ENCODE results near the gene MESP1. TPM values are rescaled to one million over a fixed set of nuclear protein-coding genes. Genes with fewer than 3 reads are reported as not detected.

MESP1 gene
- total RNA-seq, 1 donor from 2014 or later: 1.1 TPM

DNA sequence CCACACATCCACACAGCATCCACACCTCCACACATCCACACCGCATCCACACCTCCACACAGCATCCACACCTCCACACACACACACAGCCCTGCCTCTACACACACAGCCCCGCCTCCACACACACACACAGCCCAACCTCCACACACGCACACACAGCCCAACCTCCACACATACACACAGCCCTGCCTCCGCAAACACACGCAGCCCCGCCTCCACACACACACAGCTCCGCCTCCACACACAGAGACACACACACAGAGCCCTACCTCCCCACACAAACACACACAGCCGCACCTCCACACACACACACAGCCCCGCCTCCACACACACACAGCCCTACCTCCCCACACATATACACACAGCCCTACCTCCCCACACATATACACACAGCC lies 4.7 kb downstream of the MESP1 start:
- H3K9me3 Mint-ChIP-seq (ENCODE audit: unreplicated experiment): no peaks in the 10 kb centered on the region
- no peak for DNase-seq
- no peak overlapping the region for H3K27ac Mint-ChIP-seq (ENCODE audit: unreplicated experiment)
- H3K4me1 Mint-ChIP-seq (ENCODE audit: low read depth, unreplicated experiment): no peaks in the 10 kb centered on the region
- TF ChIP-seq, protein P1, sequence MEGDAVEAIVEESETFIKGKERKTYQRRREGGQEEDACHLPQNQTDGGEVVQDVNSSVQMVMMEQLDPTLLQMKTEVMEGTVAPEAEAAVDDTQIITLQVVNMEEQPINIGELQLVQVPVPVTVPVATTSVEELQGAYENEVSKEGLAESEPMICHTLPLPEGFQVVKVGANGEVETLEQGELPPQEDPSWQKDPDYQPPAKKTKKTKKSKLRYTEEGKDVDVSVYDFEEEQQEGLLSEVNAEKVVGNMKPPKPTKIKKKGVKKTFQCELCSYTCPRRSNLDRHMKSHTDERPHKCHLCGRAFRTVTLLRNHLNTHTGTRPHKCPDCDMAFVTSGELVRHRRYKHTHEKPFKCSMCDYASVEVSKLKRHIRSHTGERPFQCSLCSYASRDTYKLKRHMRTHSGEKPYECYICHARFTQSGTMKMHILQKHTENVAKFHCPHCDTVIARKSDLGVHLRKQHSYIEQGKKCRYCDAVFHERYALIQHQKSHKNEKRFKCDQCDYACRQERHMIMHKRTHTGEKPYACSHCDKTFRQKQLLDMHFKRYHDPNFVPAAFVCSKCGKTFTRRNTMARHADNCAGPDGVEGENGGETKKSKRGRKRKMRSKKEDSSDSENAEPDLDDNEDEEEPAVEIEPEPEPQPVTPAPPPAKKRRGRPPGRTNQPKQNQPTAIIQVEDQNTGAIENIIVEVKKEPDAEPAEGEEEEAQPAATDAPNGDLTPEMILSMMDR (IDR thresholded peaks at IDR 0.05; ENCODE audit: partially characterized antibody, unreplicated experiment): no peak
- H3K36me3 Mint-ChIP-seq (ENCODE audit: unreplicated experiment): no peaks in the 10 kb centered on the region
- H3K4me3 Mint-ChIP-seq (ENCODE audit: unreplicated experiment): no peak overlapping the region
- H3K27me3 Mint-ChIP-seq (ENCODE audit: unreplicated experiment): peaks cover 8% of the 10 kb centered on the region

DNA sequence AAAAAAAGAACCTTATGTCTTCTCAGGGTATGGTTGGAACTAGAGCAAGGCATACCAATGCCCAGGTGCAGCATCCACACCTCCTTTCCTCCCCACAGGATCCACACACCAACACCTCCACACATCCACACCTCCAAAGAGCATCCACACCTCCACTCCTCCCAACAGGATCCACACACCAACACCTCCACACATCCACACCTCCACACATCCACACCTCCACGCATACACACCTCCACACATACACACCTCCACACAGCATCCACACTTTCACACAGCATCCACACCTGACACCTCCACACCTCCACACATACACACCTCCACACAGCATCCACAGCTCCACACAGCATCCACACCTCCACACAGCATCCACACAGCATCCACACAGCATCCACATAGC lies 5.3 kb downstream of the MESP1 start:
- H3K9me3 Mint-ChIP-seq (ENCODE audit: unreplicated experiment): no peaks in the 10 kb centered on the region
- H3K4me1 Mint-ChIP-seq (ENCODE audit: low read depth, unreplicated experiment): no peaks in the 10 kb centered on the region
- H3K36me3 Mint-ChIP-seq (ENCODE audit: unreplicated experiment): no peaks in the 10 kb centered on the region
- H3K27me3 Mint-ChIP-seq (ENCODE audit: unreplicated experiment): peaks cover 8% of the 10 kb centered on the region
- TF ChIP-seq, protein P1 (IDR thresholded peaks at IDR 0.05; ENCODE audit: partially characterized antibody, unreplicated experiment): no peak
- no peak for DNase-seq
- H3K27ac Mint-ChIP-seq (ENCODE audit: unreplicated experiment): no peak overlapping the region
- H3K4me3 Mint-ChIP-seq (ENCODE audit: unreplicated experiment): no peak overlapping the region

GRCh38 chr15:89745131-89745530 lies 5.9 kb downstream of the MESP1 start:
- H3K27me3 Mint-ChIP-seq (ENCODE audit: unreplicated experiment): peaks cover 8% of the 10 kb centered on the region
- no peak for DNase-seq
- H3K27ac Mint-ChIP-seq (ENCODE audit: unreplicated experiment): no peak overlapping the region
- H3K36me3 Mint-ChIP-seq (ENCODE audit: unreplicated experiment): no peaks in the 10 kb centered on the region
- no peak overlapping the region for H3K4me3 Mint-ChIP-seq (ENCODE audit: unreplicated experiment)
- H3K9me3 Mint-ChIP-seq (ENCODE audit: unreplicated experiment): no peaks in the 10 kb centered on the region
- no peaks in the 10 kb centered on the region for H3K4me1 Mint-ChIP-seq (ENCODE audit: low read depth, unreplicated experiment)
- TF ChIP-seq, protein P1 (IDR thresholded peaks at IDR 0.05; ENCODE audit: partially characterized antibody, unreplicated experiment): no peak

- no peak overlapping the region for H3K27ac Mint-ChIP-seq (ENCODE audit: unreplicated experiment)
- peaks cover 3% of the 10 kb centered on the region for H3K27me3 Mint-ChIP-seq (ENCODE audit: unreplicated experiment)
Observed at GRCh38 chr15:89743594-89743993, 7.5 kb downstream of the MESP1 start.

GRCh38 chr15:89743011-89743410 lies 8.0 kb downstream of the MESP1 start:
- no peaks in the 10 kb centered on the region for H3K9me3 Mint-ChIP-seq (ENCODE audit: unreplicated experiment)
- no peaks in the 10 kb centered on the region for H3K36me3 Mint-ChIP-seq (ENCODE audit: unreplicated experiment)
- TF ChIP-seq, protein P1 (IDR thresholded peaks at IDR 0.05; ENCODE audit: partially characterized antibody, unreplicated experiment): no peak
- peaks cover 3% of the 10 kb centered on the region for H3K27me3 Mint-ChIP-seq (ENCODE audit: unreplicated experiment)
- no peak for DNase-seq
- no peak overlapping the region for H3K27ac Mint-ChIP-seq (ENCODE audit: unreplicated experiment)
- H3K4me1 Mint-ChIP-seq (ENCODE audit: low read depth, unreplicated experiment): no peaks in the 10 kb centered on the region
- H3K4me3 Mint-ChIP-seq (ENCODE audit: unreplicated experiment): no peak overlapping the region

More at GRCh38 chr15:89743594-89743993, 7.5 kb downstream of the MESP1 start:
- Mint-ChIP-seq H3K9me3 (ENCODE audit: unreplicated experiment) (no peaks in the 10 kb centered on the region), H3K4me3 (ENCODE audit: unreplicated experiment) (no peak overlapping the region), H3K4me1 (ENCODE audit: low read depth, unreplicated experiment) (no peaks in the 10 kb centered on the region), H3K36me3 (ENCODE audit: unreplicated experiment) (no peaks in the 10 kb centered on the region)
- DNase-seq: no peak
- TF ChIP-seq, protein P1 (IDR thresholded peaks at IDR 0.05; ENCODE audit: partially characterized antibody, unreplicated experiment): no peak
